HG03469 (cell line): ENCODE results near the gene TTLL10.

Experiments
- ATAC-seq: cut with Tn5 transposase; IDR thresholded peaks from one replicate; pipeline ENCODE4 v1.9.1; 2021; ENCODE audit warnings: mild to moderate bottlenecking, moderate library complexity, moderate number of reproducible peaks; ENCODE audit not compliant: unreplicated experiment

The TTLL10 gene

DNA sequence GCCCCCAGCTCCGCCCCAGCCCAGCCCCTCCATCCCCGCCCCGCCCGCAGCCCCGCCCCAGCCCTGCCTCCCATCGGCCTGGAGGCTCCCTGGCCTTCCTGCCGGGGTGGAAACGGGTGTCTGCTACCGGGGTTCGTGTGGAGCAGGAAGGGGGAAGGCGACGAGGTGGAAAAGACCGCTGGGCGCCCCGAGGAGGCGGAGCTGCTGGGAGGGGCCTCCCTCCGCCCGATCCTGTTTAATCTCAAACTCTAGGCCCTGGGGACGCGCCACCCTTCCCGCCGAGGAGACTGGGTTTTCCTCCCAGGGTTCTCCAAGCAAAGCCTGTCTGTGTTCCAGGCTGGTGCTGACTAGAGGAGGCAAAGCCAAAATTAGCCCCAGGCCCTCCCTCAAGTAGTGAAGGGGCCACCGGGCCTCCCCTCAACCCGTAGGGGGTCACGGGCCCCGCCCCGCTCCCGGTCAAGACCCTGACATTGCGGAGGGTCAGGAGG, 16.2 kb upstream of the TTLL10 start:
- ATAC-seq, result no peak

DNA sequence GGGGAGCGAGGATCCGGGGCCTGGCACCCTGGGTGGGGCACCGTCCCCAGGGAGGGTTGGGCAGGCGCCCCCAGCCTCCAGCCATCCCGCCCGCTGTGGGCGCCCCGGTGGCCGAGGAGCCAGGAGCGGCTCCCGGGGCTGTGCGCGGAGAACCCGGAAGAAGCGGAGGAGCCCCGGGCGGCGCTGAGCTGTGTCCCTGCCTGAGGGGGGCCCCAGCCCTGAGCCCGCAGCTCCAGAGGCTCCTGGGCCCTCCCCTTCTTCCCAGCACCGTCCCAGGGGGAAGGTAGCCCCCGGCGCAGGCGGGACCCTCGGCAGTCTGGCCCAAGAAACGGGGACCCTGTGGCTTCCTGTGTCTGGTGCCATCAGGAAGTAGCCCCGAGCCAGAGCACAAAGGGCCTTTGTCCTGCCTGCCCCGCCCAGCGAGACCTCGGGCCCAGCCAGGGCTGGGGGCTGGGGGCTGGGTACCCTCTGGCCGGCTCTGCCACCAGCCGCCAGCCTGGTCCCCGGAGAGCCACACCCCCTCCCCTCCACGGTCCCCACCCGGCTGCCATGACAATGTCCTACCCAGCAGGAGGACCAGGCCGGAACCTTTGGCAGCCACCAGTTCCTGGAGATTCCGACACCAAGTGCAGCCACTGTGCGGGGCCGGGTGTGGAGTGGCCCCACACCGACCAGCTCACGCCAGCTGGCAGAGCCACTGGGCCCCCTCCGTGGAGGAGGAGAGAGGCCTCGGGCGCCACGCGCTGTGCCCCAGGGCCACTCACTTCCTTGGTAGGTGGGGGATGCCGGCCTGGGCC, 15.6 kb upstream of the TTLL10 start:
- no peak for ATAC-seq

DNA sequence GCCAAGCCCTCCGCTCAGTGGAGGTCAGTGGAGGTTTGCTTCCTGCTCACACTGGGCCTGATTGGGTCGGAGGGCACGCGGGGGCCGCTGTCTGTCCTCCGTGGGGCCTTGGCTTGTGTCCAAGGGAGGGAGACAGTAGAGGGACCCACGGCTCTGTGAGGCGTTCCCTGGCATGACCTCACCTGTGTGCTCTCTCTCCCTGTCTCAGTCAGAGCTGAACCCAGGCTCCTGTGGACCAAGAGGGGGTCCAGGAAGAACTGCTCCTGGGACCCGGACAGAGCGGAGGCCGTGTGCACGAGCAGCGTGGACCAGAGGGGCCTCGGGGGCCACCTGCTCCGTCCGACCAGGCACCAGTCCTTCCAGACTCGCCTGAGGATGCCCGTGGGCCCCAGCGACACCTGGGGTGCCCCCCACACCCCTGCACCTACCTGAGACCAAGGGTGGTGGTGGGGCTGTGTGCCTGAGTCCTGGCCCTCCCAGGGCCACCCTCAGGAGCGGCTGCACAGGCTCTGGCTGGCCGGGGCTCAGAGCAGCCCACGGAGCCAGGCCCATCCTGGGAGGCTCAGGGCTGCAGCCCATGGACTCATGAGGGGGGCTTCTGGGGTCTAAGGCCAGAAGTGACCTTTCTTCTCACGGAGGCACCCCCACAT, 13.3 kb upstream of the TTLL10 start:
- no peak for ATAC-seq

DNA sequence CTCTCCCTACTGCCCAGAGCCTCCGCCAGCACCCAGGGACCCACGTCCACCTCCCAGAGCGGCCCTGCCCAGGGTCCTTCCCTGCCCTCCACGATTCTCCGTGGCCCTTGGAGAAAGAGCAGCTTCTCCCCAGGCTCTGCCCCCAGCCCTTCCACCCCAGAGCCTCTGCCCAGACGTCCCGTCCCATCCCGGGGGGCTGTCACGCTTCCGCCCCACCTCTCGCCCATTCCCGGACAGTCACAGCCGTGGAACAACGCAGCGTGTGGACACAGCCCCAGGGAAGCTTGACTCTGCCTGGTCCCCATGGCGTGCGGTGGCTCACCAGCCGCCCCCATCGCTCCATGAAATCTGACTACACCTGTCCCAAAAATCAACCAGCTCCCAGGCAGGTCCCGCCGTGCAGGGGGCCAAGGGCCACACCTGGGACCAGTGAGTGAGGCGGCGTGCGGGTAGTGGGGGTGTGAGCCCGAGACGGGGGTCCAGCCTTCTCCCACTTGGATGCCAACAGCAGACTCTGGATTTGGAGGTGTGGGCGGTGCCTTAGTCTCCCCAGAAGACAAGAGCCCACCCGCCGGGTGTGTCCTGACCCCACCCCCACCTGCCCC, 12.5 kb upstream of the TTLL10 start:
- no peak for ATAC-seq

DNA sequence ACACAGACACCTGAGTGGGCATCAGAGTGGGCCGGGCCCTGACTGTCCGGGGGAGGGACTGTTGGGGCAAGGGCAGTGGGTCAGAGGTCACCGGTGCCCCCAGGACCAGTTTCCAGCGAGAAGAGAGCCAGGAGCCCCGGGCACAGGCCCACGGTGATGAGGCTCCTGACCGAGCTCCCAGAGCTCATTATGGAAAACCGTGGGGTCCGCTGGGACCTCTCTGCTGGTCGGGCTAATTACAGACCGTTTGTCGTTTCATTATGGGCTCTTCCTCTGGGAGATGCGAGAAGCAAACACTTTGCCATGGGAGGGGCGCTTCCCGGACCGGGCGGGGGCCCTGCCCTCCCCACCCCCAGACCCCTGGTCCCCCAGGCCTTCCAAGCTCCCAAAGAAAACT, 12.0 kb upstream of the TTLL10 start:
- no peak for ATAC-seq

DNA sequence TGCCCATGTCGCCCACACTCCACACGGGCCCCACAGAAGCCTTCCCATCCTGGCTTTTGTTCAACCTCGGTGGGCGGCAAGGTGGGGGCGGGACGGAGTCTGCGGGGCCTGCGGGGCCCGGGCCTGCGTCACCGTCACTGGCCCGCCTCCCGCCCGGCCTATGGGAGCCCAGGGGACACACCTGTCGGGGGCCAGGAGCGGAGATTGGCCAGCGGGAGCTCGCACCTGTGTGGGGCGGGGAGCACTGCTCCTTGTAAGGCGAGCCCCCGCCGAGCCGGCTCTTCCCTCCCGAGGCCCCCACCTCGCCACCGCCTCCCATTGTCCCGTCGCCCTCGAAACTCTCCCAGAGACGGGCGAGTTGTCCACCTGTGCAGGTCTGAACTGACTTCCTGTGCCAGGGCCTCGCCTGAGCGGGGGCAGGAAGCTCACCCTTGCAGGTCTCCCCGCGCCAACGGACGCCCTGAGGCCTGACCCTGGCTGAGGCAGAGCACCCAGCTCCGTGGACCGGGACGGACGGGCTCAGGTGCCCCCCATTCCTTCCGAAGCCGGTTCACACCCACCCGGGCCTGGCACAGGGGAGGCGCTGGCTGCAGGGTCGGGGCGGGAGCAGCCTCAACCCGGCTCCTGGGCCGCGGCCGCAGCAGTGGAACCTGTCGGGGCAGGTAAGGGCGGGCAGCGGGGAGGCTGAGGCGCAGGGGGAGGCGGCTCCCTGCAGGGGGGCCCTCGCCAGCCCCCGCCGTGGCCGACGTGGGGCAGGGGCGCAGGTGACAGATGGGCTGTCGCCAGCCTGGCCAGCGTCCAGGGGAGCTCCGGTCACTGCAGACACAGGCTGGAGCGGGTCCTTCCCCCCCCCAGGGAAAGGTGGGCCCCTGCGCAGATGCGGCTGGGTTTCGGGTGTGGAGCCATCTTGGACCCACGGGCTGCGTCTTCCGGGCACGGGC, 10.8 kb upstream of the TTLL10 start:
- no peak for ATAC-seq

DNA sequence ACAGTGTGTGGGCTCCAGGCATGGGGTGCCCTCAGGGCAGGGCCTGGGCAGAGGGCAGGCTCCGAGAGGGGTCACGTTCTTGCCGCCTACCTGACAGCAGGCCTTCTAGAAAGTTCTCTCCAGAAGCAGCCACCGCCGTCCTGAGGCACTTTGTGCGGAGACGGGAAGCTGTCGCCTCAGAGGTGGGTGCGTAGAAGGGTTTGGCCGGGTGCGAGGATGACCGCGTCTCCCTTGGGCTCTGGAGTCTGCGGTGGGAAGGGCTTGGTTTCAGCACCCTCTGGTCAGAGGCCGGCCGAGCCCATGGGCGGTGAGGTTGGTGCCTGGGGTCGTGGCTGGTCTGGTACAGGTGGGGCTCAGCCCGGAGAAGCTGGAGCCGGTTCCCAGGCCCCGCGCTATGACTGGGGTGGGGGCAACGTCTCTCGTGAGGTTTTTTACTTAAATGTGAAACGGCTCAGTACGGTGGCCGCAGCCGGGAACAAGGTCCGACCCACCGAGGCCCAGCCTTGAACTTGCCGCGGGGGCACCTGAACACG, 10.1 kb upstream of the TTLL10 start:
- no peak for ATAC-seq

DNA sequence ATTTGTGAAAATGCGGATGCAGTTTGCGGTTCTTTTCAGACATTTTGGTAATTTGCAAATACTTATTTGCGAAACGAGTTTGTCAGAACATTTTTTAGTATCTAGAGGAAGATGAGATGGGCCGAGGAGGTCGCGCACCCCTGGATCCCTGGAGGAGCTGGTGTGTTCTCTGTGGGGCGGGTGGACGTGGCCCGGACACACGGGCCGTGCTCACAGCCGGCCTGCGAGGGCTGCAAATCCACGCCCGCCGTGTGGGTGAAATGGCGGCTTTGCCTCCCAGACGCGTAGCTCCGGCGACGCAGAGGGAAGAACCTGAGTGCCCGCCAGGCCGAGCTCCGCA, 9.3 kb upstream of the TTLL10 start:
- ATAC-seq, result no peak

DNA sequence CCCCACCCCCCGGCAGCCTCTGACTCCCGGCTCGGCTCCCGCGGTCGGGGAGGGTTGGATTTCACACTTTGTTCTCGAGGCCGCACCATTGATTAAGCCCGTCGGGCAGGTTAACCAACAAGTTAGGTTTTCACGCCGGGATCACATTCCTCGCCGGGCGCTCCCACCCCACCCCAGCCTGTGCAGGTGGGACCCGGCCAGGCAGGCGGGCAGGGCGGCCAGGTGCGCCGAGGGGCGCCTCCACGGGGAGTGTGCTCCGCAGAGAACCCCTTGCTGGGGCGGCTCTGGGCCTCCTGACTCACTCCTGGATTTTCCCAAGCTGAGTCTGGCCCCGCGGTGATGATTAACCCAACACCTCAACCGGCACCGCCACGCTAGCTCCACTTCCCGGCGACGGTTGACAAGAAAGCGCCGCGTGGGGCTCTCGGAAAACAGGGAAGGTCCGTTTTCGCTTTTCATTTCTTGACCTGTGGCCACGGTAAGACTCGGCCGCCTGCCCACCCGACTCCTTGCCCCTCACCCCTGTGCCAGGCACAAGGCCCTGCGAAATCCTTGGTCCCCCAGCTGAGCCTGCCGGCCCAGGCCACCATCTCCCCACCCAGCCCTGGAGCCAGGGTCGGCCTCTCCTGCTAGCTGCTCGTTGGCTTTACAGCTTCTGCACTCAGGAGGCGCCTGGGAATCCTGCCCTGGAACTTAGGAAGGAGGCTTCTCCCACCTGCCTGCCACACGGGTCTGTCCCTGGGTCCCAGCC, 8.8 kb upstream of the TTLL10 start:
- ATAC-seq, result no peak

DNA sequence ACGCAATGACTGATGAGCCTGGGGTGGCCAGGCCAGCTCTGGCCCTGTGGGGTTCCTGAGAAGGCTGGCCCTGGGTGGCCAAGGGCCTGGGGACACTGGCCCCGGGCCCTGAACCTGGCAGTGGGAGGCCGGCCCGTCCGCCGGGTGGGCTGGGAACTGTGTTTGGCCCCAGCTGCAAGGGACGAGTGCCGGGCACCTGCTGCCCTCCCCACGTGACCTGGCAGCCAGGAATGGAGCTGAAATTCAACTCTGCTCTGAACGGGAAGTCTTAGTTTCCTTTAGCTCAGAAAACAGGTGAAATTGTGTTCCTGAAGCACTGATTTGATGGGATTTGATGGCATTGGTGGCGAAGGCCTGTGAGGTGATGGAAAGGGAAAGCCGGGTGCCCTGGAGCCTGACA, 8.2 kb upstream of the TTLL10 start:
- ATAC-seq, result no peak

DNA sequence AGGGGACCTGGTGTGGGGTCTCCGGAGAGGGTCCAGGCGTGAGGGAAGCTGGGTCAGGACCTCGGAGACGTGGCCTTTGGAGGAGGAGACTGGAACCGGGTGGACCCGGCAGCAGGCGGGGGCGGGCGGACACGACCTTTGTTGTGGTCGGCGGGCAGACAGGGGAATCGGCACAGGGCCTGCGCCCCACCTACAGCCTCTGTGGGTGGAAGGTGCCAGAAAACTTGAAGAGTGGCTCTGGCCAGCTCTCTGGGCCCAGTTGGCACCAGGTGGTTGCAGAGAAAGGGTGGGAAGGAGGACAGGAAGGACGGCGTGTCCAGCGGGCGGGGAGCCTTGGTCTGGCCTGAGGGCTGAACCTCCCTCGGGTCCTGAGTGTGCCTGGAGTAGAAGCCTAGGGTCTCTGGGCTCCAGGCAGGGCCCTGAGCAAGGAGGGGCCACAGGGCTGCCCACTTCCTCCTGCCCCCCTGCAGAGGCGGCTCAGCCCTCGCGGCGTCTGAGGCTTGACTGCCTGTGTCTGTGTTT, 7.7 kb upstream of the TTLL10 start:
- ATAC-seq, result no peak

DNA sequence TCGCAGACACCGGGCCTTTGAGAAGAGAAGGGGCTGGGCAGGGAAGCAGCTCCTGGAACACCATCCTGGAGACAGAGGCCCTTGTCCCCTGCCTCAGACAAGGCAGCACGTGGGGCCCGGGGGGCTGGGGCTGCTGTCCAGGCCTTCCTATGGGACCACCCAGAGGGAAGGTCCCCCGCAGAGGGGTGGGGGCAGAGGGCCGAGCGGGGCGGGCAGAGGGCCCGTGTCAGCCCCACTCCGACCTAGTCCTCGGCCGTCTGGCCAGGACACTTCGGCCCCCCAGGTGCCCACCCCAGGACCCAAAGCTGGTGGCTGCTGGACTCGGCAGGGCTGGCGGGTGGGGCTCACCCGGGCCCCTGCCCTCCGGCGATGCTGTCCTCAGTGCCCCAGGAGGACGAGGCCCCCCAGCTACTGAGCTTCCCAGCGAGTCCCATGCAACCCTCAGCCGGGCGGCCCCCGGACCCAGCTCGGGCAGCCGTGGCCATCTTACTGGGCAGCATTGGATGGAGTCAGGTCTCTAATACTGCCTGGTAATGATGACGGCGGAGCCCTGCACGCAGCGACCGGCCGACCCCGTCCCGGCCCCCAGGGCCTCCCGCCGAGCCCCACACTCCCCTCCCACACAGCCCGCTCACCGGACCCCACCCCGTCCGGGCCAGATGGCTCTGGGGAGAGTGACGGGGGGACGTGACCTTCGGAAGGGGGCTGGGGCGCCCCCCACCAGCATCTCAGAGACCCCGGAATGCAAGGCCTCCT, 6.9 kb upstream of the TTLL10 start:
- no peak for ATAC-seq

DNA sequence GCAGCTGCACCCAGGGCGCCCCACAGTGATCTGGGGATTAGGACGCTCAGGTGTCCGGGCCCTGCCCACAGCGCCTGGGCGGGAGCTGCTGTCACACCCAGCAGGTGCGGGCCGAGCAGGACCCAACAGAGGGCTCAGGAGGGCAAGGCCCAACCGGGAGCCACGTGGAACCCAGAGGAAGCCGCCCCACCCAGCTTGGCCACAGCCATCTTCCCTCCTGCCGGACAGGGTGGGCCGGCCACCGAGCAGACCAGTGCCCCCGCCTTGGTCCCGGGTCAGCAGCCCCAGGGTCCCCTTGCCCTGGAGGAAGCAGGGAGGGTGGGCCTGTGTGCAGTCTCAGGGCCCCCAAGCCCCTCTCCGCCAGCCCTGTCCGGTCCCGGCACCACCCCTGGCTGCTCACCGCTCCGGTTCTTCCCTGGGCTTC, 6.3 kb upstream of the TTLL10 start:
- no peak for ATAC-seq

DNA sequence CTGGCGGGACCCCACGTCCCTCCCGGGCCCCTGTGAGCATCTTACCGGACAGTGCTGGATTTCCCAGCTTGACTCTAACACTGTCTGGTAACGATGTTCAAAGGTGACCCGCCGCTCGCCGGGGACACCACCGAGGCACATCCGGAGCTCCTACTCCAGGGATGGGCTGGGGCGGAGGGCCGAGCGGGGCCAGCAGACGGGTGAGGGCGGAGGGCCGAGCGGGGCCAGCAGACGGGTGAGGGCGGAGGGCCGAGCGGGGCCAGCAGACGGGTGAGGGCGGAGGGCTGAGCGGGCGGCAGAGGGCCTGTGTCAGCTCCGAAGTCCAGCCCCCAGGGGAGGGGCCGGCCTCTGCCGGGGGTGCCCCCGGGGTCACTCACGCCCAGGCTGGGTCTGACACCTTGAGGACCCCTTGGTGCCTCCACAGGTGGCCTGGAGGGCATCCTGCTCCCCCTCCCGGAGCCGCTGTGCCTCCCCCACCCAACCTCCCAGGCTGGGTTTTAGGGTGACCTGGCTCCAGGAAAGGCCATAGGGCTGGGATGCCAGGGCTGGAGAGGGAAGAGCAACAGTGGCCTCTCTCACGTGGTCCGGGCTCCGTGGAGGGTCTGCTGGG, 5.7 kb upstream of the TTLL10 start:
- no peak for ATAC-seq

DNA sequence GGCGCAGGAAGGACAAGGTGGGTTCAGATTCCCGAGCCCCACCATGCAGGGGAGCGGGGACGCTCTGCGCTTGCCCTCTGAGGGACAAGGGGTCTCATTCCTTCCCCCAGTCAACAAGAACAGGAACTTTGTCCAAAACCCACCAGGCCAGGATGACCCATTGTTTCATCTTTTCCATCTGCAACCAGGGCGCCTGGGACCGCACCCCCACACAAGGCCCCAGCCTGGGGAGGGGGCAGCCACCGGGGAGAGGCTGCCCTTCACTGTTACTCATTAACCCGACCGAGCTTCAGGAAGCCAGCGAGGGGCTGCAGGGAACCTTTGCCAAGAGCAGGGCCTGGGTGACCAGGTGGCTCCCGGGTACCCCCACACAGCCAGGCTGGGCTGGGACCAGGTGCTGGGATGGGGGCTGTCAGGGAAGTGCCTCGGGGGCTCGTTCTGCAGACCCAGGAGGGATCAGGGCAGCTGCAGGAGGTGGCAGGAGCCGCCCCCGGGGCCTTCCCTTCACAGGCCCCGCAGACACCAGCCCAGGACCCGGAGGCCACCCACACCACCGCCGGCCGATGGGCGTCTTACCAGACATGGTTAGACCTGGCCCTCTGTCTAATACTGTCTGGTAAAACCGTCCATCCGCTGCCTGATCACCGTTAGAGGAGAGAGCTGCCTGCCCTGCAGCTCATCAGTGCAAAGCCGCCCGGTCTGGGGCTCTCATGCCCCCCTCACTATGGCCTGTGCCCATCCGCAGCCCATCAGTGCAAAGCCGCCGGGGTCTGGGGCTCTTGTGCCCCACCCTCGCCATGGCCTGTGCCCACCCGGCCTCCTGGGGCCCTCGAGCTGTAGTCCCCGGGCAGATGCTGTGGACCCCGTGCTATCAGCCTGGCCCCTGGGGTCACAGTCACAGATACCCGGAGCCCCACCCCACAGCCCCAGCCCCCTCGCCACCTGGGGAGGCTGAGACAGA, 4.9 kb upstream of the TTLL10 start:
- no peak for ATAC-seq

DNA sequence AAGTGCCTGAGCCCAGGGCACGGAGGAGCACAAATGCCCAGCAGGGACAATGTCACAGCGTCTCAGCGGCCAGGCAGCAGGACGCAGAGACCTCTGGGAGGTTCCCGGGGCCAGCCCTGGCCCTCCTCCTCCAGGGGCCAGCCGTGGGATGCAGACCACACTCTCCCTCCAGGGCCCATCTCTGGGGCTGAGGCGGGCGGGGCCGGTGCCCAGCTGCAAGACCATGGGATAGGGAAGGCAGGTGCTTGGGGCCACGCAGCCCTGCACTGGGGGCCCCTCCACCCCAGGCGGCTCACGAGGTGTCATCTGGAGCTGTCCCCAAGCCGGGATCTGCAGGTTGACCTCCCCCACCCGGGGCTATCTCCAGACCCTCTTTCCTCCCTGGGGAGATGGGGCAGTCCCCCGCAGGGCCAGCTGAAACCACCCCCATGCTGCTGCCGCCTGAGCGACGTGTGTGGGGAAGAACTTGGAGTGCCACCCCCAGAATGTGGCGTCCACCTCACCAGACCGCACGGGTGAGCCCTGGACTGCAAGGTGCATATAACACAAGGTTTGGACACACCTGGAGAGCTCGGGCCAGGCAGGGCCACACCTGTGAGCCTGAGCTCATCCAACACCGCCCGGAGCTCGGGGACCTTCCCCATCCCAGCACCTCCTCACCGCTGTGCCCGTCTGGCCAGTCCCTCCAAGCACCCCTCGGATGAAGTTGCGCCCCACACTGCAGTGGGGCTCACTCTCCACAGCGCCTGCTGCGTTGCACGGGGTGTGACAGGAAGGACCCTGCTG, 4.1 kb upstream of the TTLL10 start:
- ATAC-seq, result no peak
